HEK293T (cell line): Measurements from ENCODE around the gene FSIP1.

Source experiments
- ARNT ChIP-seq: fragments of 450-650 bp; IDR thresholded peaks from 2 replicates; pipeline ENCODE4 v1.6.1; 2017; ENCODE audit warnings: mild to moderate bottlenecking
- SP1 ChIP-seq: fragments of 450-650 bp; IDR thresholded peaks from 2 replicates; pipeline ENCODE4 v1.6.1; 2017
- TARDBP ChIP-seq: fragments of 450-650 bp; IDR thresholded peaks from 2 replicates; pipeline ENCODE4 v1.6.1; 2016

DNA sequence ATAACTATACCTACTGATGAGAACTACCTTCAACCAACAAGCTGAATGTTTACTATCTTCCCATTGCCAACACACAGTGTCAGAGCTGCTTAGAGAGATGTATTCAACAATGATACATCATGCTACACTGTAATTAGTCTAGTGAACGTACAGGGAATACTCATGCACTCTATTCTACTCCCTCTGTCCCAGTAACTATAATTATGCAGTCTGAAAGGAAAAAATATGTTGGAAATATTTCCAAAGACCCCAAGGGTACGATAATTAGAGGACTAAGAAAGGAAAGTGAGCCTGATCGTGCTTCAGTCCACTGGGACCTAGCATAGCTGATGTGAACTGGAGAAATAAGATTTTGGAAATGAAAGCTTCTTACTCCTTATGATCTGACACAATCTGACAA is 36.9 kb upstream of the FSIP1 start:
- TF ChIP-seq SP1 = no peak
- TF ChIP-seq TARDBP = no peak
- no peak for TF ChIP-seq ARNT
